Fibroblast of skin of back (primary cell): ENCODE results near the gene ANKRD10.
A peak's percentile ranks its signal among the peaks of the same experiment; 100 is the strongest.

Experiments used
- DNase-seq: peaks from one replicate; pipeline ENCODE4 v3.0.0-alpha.2; 2013

ANKRD10 gene

GRCh38 chr13:110914331-110915056, 375 bp downstream of the ANKRD10 start:
- DNase-seq: peak; percentile 81

- no peak for DNase-seq
Observed at GRCh38 chr13:110914081-110914330, 863 bp downstream of the ANKRD10 start.

GRCh38 chr13:110913322-110914080, 1.4 kb downstream of the ANKRD10 start:
- no peak for DNase-seq

DNA sequence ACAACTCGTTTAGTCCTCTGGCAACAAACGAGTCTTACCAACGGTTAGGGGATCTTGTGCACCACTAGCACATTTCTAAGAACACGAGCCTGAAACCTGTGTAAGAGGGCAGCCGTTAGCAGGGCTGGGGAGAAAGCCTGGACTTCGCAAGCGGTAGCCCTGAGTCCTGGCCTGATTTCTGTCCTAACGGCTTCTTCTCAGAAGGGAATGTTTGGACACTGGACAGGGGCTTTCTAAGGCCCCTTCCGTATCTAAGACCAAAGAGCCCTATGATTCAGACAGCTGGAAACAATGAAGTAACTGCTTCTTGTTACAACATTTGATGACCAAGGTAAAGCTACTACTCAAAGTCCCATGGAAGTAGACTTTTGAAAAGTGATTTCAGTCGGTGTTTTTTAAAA, 2.2 kb downstream of the ANKRD10 start:
- DNase-seq: peak; percentile 34

- DNase-seq: no peak
Observed at GRCh38 chr13:110911880-110912279, 3.0 kb downstream of the ANKRD10 start.

- DNase-seq: no peak
Observed at GRCh38 chr13:110910013-110910890, 4.6 kb downstream of the ANKRD10 start.

DNA sequence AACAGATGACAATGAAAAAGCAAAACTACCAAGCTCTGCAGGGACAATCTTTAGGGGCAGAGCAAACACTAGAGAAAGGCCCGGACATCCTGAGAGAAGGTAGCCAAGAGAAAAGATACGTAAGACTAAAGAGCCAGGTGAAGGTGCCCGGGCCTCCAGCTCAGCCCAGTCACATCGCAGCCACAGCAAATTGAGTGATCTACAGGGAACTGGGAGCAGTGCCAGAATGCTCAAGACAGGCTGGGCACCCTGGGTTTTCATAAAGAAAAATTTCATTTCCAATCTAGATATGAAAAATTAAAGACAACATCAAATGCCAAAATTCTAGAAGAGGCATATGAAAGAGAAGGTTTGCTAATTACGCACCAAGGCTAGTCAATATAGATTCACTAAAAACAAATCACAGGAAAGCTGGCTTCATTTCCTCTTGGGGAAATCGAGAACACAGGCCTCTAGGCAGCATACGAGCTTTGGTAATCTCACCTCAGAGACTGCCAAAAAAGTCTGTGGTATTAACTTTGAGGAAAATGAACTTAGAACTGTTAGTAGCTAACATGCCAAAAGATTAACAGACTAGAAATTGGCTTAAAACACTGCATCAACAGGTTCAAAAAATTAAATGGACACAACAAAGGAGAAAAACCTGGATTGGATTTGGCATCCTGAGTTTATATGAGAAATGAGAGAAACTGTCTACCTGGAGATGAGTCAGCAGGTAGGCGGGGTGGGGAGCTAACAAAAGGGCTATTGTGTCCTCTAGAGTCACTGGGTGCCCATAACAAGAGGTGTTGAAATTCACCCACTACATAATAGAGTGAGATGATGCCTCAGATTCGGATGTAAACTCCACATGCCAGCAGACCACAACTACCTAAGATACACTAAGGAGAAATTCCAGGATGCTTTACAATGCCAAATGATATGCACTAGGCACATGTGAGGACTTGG, 6.6 kb downstream of the ANKRD10 start:
- DNase-seq: no peak

DNA sequence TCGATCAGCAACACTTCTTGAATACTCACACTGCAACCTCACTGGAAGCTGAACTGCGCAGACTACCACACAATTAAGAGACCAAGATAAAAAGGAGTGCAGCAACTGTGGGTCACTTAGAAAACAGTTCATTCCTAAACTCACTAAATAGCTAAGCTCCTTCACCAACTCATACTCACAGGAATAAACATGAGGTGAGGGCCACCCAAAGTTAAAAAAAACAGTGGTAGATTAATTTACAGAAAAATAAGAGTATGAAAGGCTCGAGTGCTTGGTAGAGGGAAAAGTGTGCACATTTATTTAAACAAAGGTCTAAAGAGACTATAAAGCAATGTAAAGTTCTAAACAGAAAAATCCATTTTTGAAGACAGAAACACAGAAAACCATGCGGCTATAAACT, 7.6 kb downstream of the ANKRD10 start:
- no peak for DNase-seq

GRCh38 chr13:110904748-110905147, 10.1 kb downstream of the ANKRD10 start:
- no peak for DNase-seq

DNA sequence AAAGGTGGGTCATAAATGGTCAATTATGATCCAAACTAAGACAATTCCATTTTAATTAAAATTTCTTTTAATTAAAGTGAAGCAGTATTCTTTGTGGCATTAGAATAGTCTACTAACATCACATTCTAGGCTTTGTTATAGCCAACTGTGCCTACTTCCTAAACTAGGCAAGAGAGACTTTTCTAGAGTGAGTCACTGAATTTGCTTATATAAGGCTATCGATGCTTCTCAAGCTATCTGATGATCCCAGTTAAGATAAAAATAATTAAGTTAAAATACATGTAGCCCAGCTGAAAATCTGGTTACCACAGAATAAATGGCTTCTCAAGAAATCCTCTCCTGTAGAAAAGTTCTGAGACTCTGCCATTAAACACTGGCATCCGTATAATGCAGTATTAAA, 12.5 kb downstream of the ANKRD10 start:
- no peak for DNase-seq

DNA sequence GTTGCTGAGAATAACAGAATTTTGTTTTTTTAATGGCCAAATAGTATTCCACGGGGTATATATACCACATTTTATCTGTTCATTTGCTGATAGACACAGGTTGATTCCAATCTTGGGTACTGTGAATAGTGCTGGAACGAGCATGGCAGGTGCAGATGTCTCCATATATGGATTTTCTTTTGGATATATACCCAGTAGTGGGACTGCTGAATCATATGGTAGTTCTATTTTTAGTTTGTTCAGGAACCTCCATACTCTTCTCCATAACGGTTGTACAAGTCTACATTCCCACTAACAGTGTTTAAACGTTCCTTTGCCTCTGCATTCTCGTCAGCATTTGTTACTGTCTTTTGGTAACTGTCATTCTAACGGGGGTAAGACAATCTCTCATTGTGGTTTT, 17.3 kb downstream of the ANKRD10 start:
- DNase-seq: no peak

DNA sequence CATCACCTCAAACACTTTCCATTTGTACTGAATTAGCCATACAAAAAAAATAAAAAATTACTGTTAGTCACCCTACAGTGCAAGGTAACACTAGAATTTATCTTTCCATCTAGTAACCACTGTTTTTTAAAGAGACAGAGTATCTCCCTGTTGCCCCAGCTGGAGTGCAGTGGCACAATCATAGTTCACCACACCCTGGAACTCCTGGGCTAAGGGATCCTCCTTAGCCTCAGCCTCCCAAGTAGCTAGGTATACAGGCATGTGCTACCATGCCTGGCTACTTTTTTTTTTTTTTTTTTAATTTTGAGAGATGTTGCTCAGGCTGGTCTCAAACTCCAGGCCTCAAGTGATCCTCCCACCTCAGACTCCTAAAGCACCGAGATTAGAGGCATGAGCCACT, 17.9 kb downstream of the ANKRD10 start:
- no peak for DNase-seq

DNA sequence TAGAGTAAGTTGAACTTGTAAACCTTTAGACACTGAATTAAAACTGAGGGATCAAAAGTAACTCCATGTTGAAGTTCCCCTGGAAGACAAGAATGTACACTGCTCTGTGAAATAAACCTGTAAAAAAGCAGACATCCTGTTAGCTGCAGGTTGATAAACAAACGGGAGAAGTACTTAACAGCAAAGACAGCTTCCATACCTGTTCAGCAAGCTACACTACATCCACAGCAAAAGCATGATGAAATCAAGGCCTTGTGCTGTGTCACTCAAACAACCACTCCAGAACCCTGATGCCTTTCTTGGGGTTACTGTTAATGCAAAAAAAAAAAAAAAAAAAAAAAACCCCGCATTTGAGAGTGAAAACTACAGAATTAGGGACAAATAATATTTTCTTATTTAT, 20.8 kb downstream of the ANKRD10 start:
- no peak for DNase-seq

- no peak for DNase-seq
Observed at GRCh38 chr13:110893571-110893970, 21.3 kb downstream of the ANKRD10 start.

- DNase-seq: no peak
Observed at GRCh38 chr13:110890279-110891165, 24.3 kb downstream of the ANKRD10 start.

DNA sequence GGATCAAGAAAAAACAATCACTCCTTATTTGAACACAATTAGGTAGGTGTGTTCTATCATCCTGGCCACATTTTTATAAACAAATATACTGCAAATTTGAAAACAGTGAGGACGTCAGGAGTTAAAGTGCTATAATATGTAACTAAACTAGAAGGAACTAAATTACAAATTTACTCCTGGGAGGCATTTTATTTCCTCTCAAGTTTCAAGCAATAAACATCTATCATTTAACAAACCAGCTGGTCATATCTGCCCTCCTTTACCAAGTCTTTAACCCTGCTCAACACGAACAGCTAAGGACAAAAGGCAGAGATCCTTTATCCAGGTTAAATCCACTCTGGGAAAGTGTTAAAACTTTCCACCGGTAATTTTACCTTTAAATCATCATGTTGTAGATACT, 26.5 kb downstream of the ANKRD10 start:
- DNase-seq: no peak

- no peak for DNase-seq
Observed at GRCh38 chr13:110887597-110888333, 27.1 kb downstream of the ANKRD10 start.

DNA sequence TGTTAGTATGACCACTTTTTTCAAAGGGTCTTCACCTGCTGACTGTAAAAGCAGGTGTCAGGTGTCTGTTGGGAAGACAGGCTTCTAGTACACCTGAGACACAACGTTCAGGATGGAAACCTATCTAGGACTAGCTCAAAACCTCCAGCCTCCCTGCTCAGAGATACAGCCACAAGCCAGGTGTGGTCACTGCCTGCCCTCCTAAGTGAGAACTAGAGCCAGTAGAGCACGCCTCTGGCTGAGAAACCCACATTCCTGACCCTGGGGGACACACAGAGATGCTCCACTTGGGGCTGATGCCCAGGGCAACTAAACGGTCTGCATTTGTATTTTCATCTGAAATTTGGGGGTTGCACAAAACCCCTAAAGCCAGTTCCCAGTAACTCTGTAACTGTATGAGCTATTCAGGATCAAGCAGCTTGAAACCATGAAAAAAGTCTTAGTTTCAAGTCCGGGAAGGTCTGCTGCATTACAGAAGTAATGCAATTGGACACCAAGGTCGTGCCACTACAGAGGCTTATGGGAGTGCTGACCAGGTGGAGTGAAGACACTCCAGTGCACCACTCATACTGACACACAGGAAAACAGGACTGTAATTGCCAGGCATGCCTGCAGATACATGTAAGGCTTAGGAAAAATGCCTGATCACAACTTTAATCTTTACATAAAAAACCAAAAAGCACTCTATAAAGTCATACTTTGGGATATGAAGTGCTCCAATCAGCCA, 27.8 kb downstream of the ANKRD10 start:
- DNase-seq: no peak

- DNase-seq: no peak
Observed at GRCh38 chr13:110885966-110886869, 28.7 kb downstream of the ANKRD10 start.
